Right lobe of liver (tissue), 6 donors: ENCODE data around the gene TMEM213. TPM values are rescaled to one million over a fixed set of nuclear protein-coding genes. Genes with fewer than 3 reads are reported as not detected.
A peak's percentile ranks its signal among the peaks of the same experiment; 100 is the strongest.

Experiments
- ATAC-seq, 4 donors: fragments of 200-7000 bp; cut with Tn5 transposase; one replicate each; pipeline ENCODE4 v1.9.1; 2020; ENCODE audit warnings: mild to moderate bottlenecking in 4 of 4, moderate library complexity in 4 of 4
- DNase-seq, 3 donors: peaks; one replicate each; pipeline ENCODE4 v3.0.0-alpha.2; 2020
- H3K27ac ChIP-seq, 3 donors: fragments of 200-600 bp; one replicate each; pipeline ENCODE4 v1.8.0; 2022
- H3K27me3 ChIP-seq, 2 donors: fragments of 200-600 bp; one replicate each; pipeline ENCODE4 v1.8.0; 2022
- H3K36me3 ChIP-seq, 4 donors: fragments of 200-600 bp; sonication (generic) in 1 of 4; one replicate each; pipeline versions ENCODE4 v1.5.1 to v1.8.0; 2017 to 2022; ENCODE audit warnings: control low read depth in 1 of 4
- H3K4me1 ChIP-seq, 4 donors: fragments of 200-600 bp; sonication (generic) in 1 of 4; one replicate each; pipeline versions ENCODE4 v1.5.1 to v1.8.0; 2017 to 2022; ENCODE audit warnings: control low read depth in 1 of 4
- H3K4me3 ChIP-seq, 3 donors: fragments of 200-600 bp; one replicate each; pipeline ENCODE4 v1.8.0; 2022
- H3K9me3 ChIP-seq, 4 donors: fragments of 200-600 bp; sonication (generic) in 1 of 4; one replicate each; pipeline versions ENCODE4 v1.5.1 to v1.8.0; 2017 to 2022; ENCODE audit warnings: control low read depth in 1 of 4
- POLR2A ChIP-seq: fragments of 450-650 bp; IDR thresholded peaks from one replicate; pipeline ENCODE4 v1.6.1; 2017; ENCODE audit warnings: antibody characterized with exemption, mild to moderate bottlenecking
- WGBS: methylation state at CpG from one replicate; pipeline ENCODE4 v1.1.6; 2018; ENCODE audit warnings: low coverage, low lambda C conversion rate; ENCODE audit not compliant: insufficient coverage; ENCODE audit errors: missing lambda C conversion rate; 5-methylcytosine and 5-hydroxymethylcytosine counted together
- intact Hi-C, 2 donors: fragments of 100-400 bp; cut with DNase I; formaldehyde crosslinking; loops; one replicate each; pipeline versions ENCODE4 v1.11.2 to v1.14.1; 2022
- total RNA-seq, 6 experiments: library from RNA; depleted of rRNA in 2 of 6; stranded (reverse); fragments of >200 nt in 2 of 6; fragmentation: NEBNext Ultra II Directional in 3 of 6; extraction: Animal tissue kit (Norgen Biotek cat#: 25700) in 3 of 6; gene quantifications; one replicate each; pipeline versions ENCODE4 v1.1.0 to v1.2.4, GENCODE V29; 2016 to 2023
- TF ChIP-seq, protein P1 (sequence below), 4 donors: fragments of 200-600 bp in 3 of 4; fragments of 450-650 bp in 1 of 4; IDR thresholded peaks; one replicate each; pipeline versions ENCODE4 v1.5.1 to v1.8.0; 2016 to 2022; ENCODE audit warnings: antibody characterized with exemption in 4 of 4, mild to moderate bottlenecking in 2 of 4
- donor health status: DM: no; HTN: yes; CAD: no.
- donor health status: DM: no; HTN: no; CAD: no.
- donor health status: DM: no; HTN: no; CAD: no.
- donor health status: DM: no; HTN: yes; CAD: no.
- donor health status: DM: no; HTN: yes; CAD: no.

The TMEM213 gene
- total RNA-seq, 6 experiments from 2014 or later = not detected

DNA sequence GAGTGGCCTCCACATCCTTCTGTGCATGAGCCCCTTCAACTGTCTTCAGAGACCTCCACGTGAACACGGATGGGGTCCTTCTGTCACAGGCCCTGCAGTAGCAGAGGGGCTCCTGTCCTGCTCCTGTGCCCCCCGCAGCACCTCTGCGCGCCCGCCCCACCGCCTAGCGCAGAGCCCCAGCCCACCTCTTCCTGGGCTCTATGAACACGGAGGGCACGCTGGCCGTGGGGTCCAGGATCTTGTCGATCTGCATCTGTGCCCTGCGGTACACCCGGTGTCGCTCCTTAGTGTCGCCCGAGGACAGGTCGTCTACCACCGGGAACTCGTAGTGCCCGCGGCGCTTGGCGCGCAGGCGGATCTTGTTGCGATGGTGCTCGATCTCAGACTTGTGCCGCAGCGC, 71.6 kb downstream of the TMEM213 start:
- DNase-seq (no peak), ATAC-seq (peak in 1 of 4 donors; percentile 20)
- intact Hi-C loops = no loop called here
- Histone ChIP-seq H3K4me1 (no peaks in the 10 kb centered on the region), H3K9me3 (no peaks in the 10 kb centered on the region), H3K36me3 (no peaks in the 10 kb centered on the region), H3K27me3 (no peaks in the 10 kb centered on the region), H3K4me3 (no peak overlapping the region), H3K27ac (no peak overlapping the region)
- TF ChIP-seq, protein P1, sequence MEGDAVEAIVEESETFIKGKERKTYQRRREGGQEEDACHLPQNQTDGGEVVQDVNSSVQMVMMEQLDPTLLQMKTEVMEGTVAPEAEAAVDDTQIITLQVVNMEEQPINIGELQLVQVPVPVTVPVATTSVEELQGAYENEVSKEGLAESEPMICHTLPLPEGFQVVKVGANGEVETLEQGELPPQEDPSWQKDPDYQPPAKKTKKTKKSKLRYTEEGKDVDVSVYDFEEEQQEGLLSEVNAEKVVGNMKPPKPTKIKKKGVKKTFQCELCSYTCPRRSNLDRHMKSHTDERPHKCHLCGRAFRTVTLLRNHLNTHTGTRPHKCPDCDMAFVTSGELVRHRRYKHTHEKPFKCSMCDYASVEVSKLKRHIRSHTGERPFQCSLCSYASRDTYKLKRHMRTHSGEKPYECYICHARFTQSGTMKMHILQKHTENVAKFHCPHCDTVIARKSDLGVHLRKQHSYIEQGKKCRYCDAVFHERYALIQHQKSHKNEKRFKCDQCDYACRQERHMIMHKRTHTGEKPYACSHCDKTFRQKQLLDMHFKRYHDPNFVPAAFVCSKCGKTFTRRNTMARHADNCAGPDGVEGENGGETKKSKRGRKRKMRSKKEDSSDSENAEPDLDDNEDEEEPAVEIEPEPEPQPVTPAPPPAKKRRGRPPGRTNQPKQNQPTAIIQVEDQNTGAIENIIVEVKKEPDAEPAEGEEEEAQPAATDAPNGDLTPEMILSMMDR (IDR thresholded peaks at IDR 0.05) = no peak
- TF ChIP-seq POLR2A = no peak
- WGBS = over 99% methylated on average over 17 of the region's 30 CpGs

DNA sequence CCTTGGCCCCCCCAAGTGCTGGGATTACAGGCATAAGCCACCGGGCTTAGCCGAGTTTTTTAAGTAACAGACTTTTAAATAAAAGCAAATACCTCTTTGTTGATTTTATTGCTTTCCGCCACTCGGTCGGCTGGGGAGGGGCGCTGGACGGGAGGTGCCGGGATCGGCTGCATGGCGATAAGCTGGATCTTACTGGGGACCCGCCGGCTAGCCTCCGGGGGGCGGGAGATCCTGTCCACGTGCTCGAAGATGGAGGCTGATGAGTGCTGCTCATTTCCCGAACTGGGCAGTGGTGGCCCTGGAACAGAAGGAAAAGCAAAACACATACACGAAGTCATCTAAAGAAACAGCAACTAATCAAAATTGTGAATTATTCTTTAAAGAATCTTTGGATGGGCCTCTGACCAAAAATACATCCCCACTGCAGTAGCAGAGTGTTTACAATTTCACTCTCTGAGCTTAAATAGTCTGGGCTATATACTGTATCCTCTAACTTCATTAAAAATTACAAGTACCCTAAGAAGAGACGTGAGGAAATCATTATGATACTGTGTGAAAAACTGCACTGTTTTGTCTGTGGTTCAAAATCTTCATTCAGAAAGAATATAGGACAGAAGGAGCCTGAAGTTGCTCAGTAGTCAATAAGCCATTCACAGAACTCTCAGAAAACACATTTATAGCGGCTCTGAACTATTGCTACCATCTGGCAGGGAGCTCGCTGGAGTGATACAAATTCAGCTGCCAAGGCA, 73.4 kb downstream of the TMEM213 start:
- DNase-seq = no peak
- Histone ChIP-seq H3K4me3 (no peak overlapping the region), H3K27ac (no peak overlapping the region), H3K9me3 (no peaks in the 10 kb centered on the region), H3K27me3 (no peaks in the 10 kb centered on the region), H3K4me1 (no peaks in the 10 kb centered on the region), H3K36me3 (no peaks in the 10 kb centered on the region)
- TF ChIP-seq, protein P1 (IDR thresholded peaks at IDR 0.05) = no peak
- TF ChIP-seq POLR2A = no peak
- no peak for ATAC-seq
- intact Hi-C loops = no loop called here
- WGBS = 98% methylated on average over 21 of the region's 21 CpGs

DNA sequence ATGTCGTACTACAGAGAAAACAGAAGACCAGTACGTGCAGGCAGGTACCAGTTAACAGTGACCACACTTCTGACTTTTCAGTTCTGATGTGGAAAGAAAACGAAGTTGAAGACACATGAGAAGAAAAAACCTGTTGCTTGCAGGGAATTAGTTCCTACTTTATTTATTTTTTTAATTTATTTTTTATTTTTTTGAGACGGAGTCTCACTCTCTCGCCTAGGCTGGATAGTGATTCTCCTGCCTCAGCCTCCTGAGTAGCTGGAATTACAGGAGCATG, 74.0 kb downstream of the TMEM213 start:
- no peak for ATAC-seq
- WGBS = 89% methylated on average over 5 of the region's 5 CpGs

DNA sequence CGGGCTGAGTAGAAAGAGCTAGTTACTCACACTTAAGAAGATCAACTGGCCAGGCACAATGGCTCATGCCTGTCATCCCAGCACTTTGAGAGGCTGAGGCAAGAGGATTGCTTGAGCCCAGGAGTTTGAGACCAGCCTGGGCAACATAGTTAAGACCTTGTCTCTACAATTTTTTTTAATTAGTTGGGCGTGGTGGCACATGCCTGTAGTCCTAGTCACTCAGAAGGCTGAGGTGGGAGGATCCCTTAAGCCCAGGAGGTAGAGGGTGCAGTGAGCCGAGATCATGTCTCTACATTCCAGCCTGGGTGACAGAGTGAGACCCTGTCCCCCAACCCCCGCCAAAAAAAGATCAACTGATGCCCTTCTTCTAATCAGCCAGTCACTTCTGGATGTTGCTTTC, 74.8 kb downstream of the TMEM213 start:
- WGBS = 86% methylated on average over 3 of the region's 4 CpGs
- DNase-seq (no peak), ATAC-seq (no peak)
- H3K4me3 ChIP-seq = no peak overlapping the region
- intact Hi-C loops = no loop called here
- no peaks in the 10 kb centered on the region for H3K9me3 ChIP-seq
- no peak overlapping the region for H3K27ac ChIP-seq
- no peaks in the 10 kb centered on the region for H3K27me3 ChIP-seq
- no peaks in the 10 kb centered on the region for H3K36me3 ChIP-seq
- H3K4me1 ChIP-seq = no peaks in the 10 kb centered on the region
- TF ChIP-seq POLR2A = no peak
- TF ChIP-seq, protein P1 (IDR thresholded peaks at IDR 0.05) = no peak

More for the DNA sequence above, 74.0 kb downstream of the TMEM213 start:
- Histone ChIP-seq H3K9me3 (no peaks in the 10 kb centered on the region), H3K27me3 (no peaks in the 10 kb centered on the region), H3K36me3 (no peaks in the 10 kb centered on the region), H3K4me1 (no peaks in the 10 kb centered on the region), H3K4me3 (no peak overlapping the region), H3K27ac (no peak overlapping the region)
- no peak for DNase-seq
- TF ChIP-seq POLR2A = no peak
- TF ChIP-seq, protein P1 (IDR thresholded peaks at IDR 0.05) = no peak
- intact Hi-C loops = no loop called here
